ENCODE measurements around the gene MRPL19. TPM values are rescaled to one million over a fixed set of nuclear protein-coding genes. Genes with fewer than 3 reads are reported as not detected.

Gene MRPL19
- total RNA-seq, 1 donor from 2014 or later = 34.1 TPM

- no peaks in the 10 kb centered on the region for H3K27me3 ChIP-seq
- no peaks in the 10 kb centered on the region for H3K9me3 ChIP-seq
- TF ChIP-seq POLR2A (IDR thresholded peaks at IDR 0.05) (no peak), POLR2AphosphoS5 (IDR thresholded peaks at IDR 0.05; ENCODE audit: insufficient read depth in 1 of 2, low read depth in 1 of 2) (no peak)
- TF ChIP-seq, protein P1, sequence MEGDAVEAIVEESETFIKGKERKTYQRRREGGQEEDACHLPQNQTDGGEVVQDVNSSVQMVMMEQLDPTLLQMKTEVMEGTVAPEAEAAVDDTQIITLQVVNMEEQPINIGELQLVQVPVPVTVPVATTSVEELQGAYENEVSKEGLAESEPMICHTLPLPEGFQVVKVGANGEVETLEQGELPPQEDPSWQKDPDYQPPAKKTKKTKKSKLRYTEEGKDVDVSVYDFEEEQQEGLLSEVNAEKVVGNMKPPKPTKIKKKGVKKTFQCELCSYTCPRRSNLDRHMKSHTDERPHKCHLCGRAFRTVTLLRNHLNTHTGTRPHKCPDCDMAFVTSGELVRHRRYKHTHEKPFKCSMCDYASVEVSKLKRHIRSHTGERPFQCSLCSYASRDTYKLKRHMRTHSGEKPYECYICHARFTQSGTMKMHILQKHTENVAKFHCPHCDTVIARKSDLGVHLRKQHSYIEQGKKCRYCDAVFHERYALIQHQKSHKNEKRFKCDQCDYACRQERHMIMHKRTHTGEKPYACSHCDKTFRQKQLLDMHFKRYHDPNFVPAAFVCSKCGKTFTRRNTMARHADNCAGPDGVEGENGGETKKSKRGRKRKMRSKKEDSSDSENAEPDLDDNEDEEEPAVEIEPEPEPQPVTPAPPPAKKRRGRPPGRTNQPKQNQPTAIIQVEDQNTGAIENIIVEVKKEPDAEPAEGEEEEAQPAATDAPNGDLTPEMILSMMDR (IDR thresholded peaks at IDR 0.05) = no peak
- H3K36me3 ChIP-seq = no peaks in the 10 kb centered on the region
- no peaks in the 10 kb centered on the region for H3K4me1 ChIP-seq
- no peak overlapping the region for H3K27ac ChIP-seq
- H3K4me3 ChIP-seq = no peak overlapping the region
- no peak for DNase-seq (ENCODE audit: extremely low spot score in 2 of 2)
- intact Hi-C loops (cut with DNase I) = no loop called here
Observed at GRCh38 chr2:75622500-75622899, 24.1 kb upstream of the MRPL19 start.

GRCh38 chr2:75622929-75623328, 23.7 kb upstream of the MRPL19 start:
- intact Hi-C loops (cut with DNase I) = no loop called here
- Histone ChIP-seq H3K36me3 (no peaks in the 10 kb centered on the region), H3K27me3 (no peaks in the 10 kb centered on the region), H3K9me3 (no peaks in the 10 kb centered on the region), H3K4me1 (no peaks in the 10 kb centered on the region), H3K4me3 (no peak overlapping the region), H3K27ac (no peak overlapping the region)
- TF ChIP-seq, protein P1 (IDR thresholded peaks at IDR 0.05) = no peak
- TF ChIP-seq POLR2AphosphoS5 (IDR thresholded peaks at IDR 0.05; ENCODE audit: insufficient read depth in 1 of 2, low read depth in 1 of 2) = no peak
- no peak for TF ChIP-seq POLR2A (IDR thresholded peaks at IDR 0.05)
- DNase-seq (ENCODE audit: extremely low spot score in 2 of 2) = no peak

- TF ChIP-seq, protein P1 (IDR thresholded peaks at IDR 0.05) = peak; percentile 60 to 81 (median 64)
- TF ChIP-seq POLR2AphosphoS5 (IDR thresholded peaks at IDR 0.05; ENCODE audit: insufficient read depth in 1 of 2, low read depth in 1 of 2) (no peak), POLR2A (IDR thresholded peaks at IDR 0.05) (no peak)
- Histone ChIP-seq H3K4me1 (peaks cover 7% of the 10 kb centered on the region), H3K27ac (no peak overlapping the region), H3K9me3 (no peaks in the 10 kb centered on the region), H3K36me3 (no peaks in the 10 kb centered on the region), H3K4me3 (no peak overlapping the region), H3K27me3 (no peaks in the 10 kb centered on the region)
- intact Hi-C loops (cut with DNase I) = no loop called here
- DNase-seq (ENCODE audit: extremely low spot score in 2 of 2) = no peak
Observed at GRCh38 chr2:75627902-75628504, 18.6 kb upstream of the MRPL19 start.

- DNase-seq (ENCODE audit: extremely low spot score in 2 of 2) = no peak
- Histone ChIP-seq H3K9me3 (no peaks in the 10 kb centered on the region), H3K27me3 (no peaks in the 10 kb centered on the region), H3K36me3 (no peaks in the 10 kb centered on the region), H3K27ac (peak overlapping the region; percentile 39), H3K4me1 (peaks cover 7% of the 10 kb centered on the region), H3K4me3 (no peak overlapping the region)
- TF ChIP-seq POLR2A (IDR thresholded peaks at IDR 0.05) (no peak), POLR2AphosphoS5 (IDR thresholded peaks at IDR 0.05; ENCODE audit: insufficient read depth in 1 of 2, low read depth in 1 of 2) (no peak)
- TF ChIP-seq, protein P1 (IDR thresholded peaks at IDR 0.05) = no peak
- intact Hi-C loops (cut with DNase I) = loop anchor here (5.0 kb wide), 1 partner anchor 1335 kb away; no protein-coding TSS in a partner anchor
Observed at GRCh38 chr2:75632091-75632701, 14.4 kb upstream of the MRPL19 start.

DNA sequence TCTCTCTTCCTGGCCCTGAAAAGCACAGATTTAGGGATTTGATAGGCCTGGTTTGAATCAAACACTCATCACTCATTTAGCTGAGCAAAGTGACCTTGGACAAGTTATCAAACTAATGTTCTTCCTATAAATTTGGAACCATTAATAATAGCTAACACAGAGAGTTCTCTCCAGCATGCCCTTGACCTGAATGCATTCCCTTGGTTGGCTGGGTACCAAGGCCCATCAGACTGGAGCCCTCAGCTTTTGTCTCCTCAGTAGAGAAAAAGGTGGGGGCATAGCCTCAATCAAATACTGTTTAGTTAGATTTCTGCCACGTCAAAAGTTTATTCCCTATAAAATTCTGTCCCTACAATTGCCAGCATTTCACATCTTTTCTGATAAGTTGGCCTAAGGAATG, 13.8 kb upstream of the MRPL19 start:
- intact Hi-C loops (cut with DNase I) = loop anchor here (5.0 kb wide), 1 partner anchor 1334 kb away; no protein-coding TSS in a partner anchor
- no peaks in the 10 kb centered on the region for H3K9me3 ChIP-seq
- no peak overlapping the region for H3K4me3 ChIP-seq
- no peak overlapping the region for H3K27ac ChIP-seq
- H3K4me1 ChIP-seq = peaks cover 7% of the 10 kb centered on the region
- H3K27me3 ChIP-seq = no peaks in the 10 kb centered on the region
- no peaks in the 10 kb centered on the region for H3K36me3 ChIP-seq
- DNase-seq (ENCODE audit: extremely low spot score in 2 of 2) = no peak
- TF ChIP-seq POLR2AphosphoS5 (IDR thresholded peaks at IDR 0.05; ENCODE audit: insufficient read depth in 1 of 2, low read depth in 1 of 2) (no peak), POLR2A (IDR thresholded peaks at IDR 0.05) (no peak)
- TF ChIP-seq, protein P1 (IDR thresholded peaks at IDR 0.05) = no peak
